IMR-90 (cell line): ENCODE data around the gene TMBIM6.

Source experiments
- CHD1 ChIP-seq: IDR thresholded peaks from 2 replicates; pipeline ENCODE4 v1.6.1; 2012; ENCODE audit warnings: low read depth, low read length, improper control_type of control experiment
- CTCF ChIP-seq: conservative IDR thresholded peaks from 2 replicates; pipeline ENCODE4 v1.5.1; 2012; ENCODE audit warnings: mild to moderate bottlenecking, low read depth, low read length, improper control_type of control experiment
- FOS ChIP-seq: fragments of 150-350 bp; IDR thresholded peaks from 2 replicates; pipeline ENCODE4 v1.6.1; 2016; ENCODE audit warnings: low read depth, low read length
- MAZ ChIP-seq: IDR thresholded peaks from 2 replicates; pipeline ENCODE4 v1.6.1; 2012; ENCODE audit warnings: low read depth, mild to moderate bottlenecking, low read length, improper control_type of control experiment, moderate library complexity, borderline replicate concordance
- MXI1 ChIP-seq: IDR thresholded peaks from 2 replicates; pipeline ENCODE4 v1.6.1; 2012; ENCODE audit warnings: low read depth, mild to moderate bottlenecking, low read length, moderate library complexity, borderline replicate concordance
- POLR2A ChIP-seq: IDR thresholded peaks from 2 replicates; pipeline ENCODE4 v1.6.1; 2012; ENCODE audit warnings: mild to moderate bottlenecking, low read depth, low read length
- RAD21 ChIP-seq: IDR thresholded peaks from 2 replicates; pipeline ENCODE4 v1.6.1; 2012; ENCODE audit warnings: low read length, improper control_type of control experiment
- RCOR1 ChIP-seq: IDR thresholded peaks from 2 replicates; pipeline ENCODE4 v1.6.1; 2012; ENCODE audit warnings: mild to moderate bottlenecking, low read length, improper control_type of control experiment; ENCODE audit not compliant: insufficient replicate concordance
- SMC3 ChIP-seq: fragments of 150-350 bp; IDR thresholded peaks from 2 replicates; pipeline ENCODE4 v1.6.1; 2016; ENCODE audit warnings: low read depth, mild to moderate bottlenecking, antibody characterized with exemption, low read length, moderate library complexity
- USF2 ChIP-seq: fragments of 150-350 bp; IDR thresholded peaks from 2 replicates; pipeline ENCODE4 v1.6.1; 2017; ENCODE audit warnings: mild to moderate bottlenecking, antibody characterized with exemption, low read length, low read depth

- no peak for TF ChIP-seq CTCF
- TF ChIP-seq POLR2A: no peak
- TF ChIP-seq FOS: no peak
- TF ChIP-seq RAD21: no peak
- no peak for TF ChIP-seq CHD1
- TF ChIP-seq USF2: peak; percentile 19; the same call in 1 of the 2 replicates
- no peak for TF ChIP-seq MAZ
- TF ChIP-seq MXI1: no peak
- no peak for TF ChIP-seq RCOR1
- no peak for TF ChIP-seq SMC3
Observed at GRCh38 chr12:49783917-49784676, 42.7 kb downstream of the TMBIM6 start.
